C4-2B (cell line): ENCODE results near the gene CLSTN2.

Source experiments
- ZFX ChIP-seq: fragments of 450-650 bp; IDR thresholded peaks from 2 replicates; pipeline ENCODE4 v1.6.1; 2017
- TF ChIP-seq, protein P1 (sequence below): fragments of 450-650 bp; conservative IDR thresholded peaks from 2 replicates; pipeline ENCODE4 v1.5.1; 2017; ENCODE audit warnings: mild to moderate bottlenecking

DNA sequence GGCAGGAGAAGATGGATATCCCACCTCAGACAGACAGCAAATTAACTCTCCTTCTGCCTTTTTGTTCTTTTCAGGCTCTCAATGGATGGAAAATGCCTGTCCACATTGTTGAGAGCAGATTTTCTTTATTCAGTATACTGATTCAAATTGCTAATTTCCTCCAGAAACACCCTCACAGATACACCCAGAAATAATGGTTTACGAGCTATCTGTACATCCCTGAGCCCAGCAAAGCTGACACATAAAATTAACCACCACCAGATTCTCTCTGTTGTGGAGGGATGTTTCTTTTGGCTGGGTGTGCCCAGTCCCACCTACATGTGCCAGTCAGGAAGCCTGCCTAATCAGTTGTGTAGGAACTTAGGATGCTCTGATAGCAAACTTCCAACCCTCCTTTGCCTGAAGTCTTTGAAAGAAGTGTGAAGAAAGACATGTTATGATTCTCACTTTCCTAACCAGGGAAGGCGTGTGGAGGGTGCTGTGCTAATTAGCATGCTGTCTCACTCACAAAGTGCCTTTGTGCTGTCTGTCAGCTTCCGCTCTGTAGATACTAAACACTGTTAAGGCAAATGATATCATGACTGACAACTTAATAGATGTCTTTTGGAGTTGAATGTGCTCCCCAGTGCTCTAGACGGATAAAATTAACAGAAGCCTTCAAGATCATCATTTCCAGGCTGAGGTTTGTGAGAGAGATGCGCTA, 208.5 kb downstream of the CLSTN2 start:
- TF ChIP-seq, protein P1, sequence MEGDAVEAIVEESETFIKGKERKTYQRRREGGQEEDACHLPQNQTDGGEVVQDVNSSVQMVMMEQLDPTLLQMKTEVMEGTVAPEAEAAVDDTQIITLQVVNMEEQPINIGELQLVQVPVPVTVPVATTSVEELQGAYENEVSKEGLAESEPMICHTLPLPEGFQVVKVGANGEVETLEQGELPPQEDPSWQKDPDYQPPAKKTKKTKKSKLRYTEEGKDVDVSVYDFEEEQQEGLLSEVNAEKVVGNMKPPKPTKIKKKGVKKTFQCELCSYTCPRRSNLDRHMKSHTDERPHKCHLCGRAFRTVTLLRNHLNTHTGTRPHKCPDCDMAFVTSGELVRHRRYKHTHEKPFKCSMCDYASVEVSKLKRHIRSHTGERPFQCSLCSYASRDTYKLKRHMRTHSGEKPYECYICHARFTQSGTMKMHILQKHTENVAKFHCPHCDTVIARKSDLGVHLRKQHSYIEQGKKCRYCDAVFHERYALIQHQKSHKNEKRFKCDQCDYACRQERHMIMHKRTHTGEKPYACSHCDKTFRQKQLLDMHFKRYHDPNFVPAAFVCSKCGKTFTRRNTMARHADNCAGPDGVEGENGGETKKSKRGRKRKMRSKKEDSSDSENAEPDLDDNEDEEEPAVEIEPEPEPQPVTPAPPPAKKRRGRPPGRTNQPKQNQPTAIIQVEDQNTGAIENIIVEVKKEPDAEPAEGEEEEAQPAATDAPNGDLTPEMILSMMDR: no peak
- no peak for TF ChIP-seq ZFX
